Dedifferentiated amniotic fluid mesenchymal stem cell (primary cell): ENCODE measurements around the gene PPFIBP1.

ENCODE experiments used
- DNase-seq: peaks from one replicate; pipeline ENCODE4 v3.0.0-alpha.2; 2016; ENCODE audit errors: extremely low spot score

The PPFIBP1 gene

GRCh38 chr12:27665704-27666103, 141.7 kb downstream of the PPFIBP1 start:
- DNase-seq, result no peak

- no peak for DNase-seq
These were observed 142.5 kb downstream of the PPFIBP1 start for GRCh38 chr12:27666510-27666909.

- peak; percentile 18 for DNase-seq
These were observed 143.5 kb downstream of the PPFIBP1 start for GRCh38 chr12:27667540-27667939.

- no peak for DNase-seq
These were observed 148.0 kb downstream of the PPFIBP1 start for GRCh38 chr12:27672051-27672450.

GRCh38 chr12:27672643-27673042, 148.6 kb downstream of the PPFIBP1 start:
- DNase-seq, result no peak

- DNase-seq, result no peak
These were observed 149.2 kb downstream of the PPFIBP1 start for GRCh38 chr12:27673101-27673718.

- no peak for DNase-seq
These were observed 151.0 kb downstream of the PPFIBP1 start for GRCh38 chr12:27674989-27675388.

GRCh38 chr12:27680619-27681018, 156.6 kb downstream of the PPFIBP1 start:
- DNase-seq, result no peak

- DNase-seq, result no peak
These were observed 158.5 kb downstream of the PPFIBP1 start for GRCh38 chr12:27682534-27682933.

GRCh38 chr12:27685274-27685673, 161.3 kb downstream of the PPFIBP1 start:
- no peak for DNase-seq

GRCh38 chr12:27686147-27686546, 162.1 kb downstream of the PPFIBP1 start:
- DNase-seq, result no peak

- no peak for DNase-seq
These were observed 164.7 kb downstream of the PPFIBP1 start for GRCh38 chr12:27688671-27689070.

- no peak for DNase-seq
These were observed 165.7 kb downstream of the PPFIBP1 start for GRCh38 chr12:27689558-27690180.

- DNase-seq, result no peak
These were observed 169.4 kb downstream of the PPFIBP1 start for GRCh38 chr12:27693403-27693802.

- no peak for DNase-seq
These were observed 171.7 kb downstream of the PPFIBP1 start for GRCh38 chr12:27695556-27696292.

GRCh38 chr12:27696293-27696652, 172.3 kb downstream of the PPFIBP1 start, which contains the start of gene REP15:
REP15 (plus strand) TSS chr12:27696447; CDS start chr12:27696563, 116 bp downstream.
- no peak for DNase-seq

- DNase-seq, result no peak
These were observed 173.0 kb downstream of the PPFIBP1 start for GRCh38 chr12:27696864-27697564.

- DNase-seq, result peak; percentile 99
These were observed 179.9 kb downstream of the PPFIBP1 start for GRCh38 chr12:27703720-27704452.

GRCh38 chr12:27705263-27705662, 181.3 kb downstream of the PPFIBP1 start:
- no peak for DNase-seq

- no peak for DNase-seq
These were observed 183.2 kb downstream of the PPFIBP1 start for GRCh38 chr12:27707216-27707615.

GRCh38 chr12:27709212-27709931, 185.4 kb downstream of the PPFIBP1 start:
- DNase-seq, result no peak
